ENCODE data around the gene GPD1L. TPM values are rescaled to one million over a fixed set of nuclear protein-coding genes. Genes with fewer than 3 reads are reported as not detected.
"Not testable (repeated sequence)": the region's sequence is repeated elsewhere in the genome, so short reads cannot be mapped to it uniquely, and the experiment has no call there.

The GPD1L gene
- 10 to 100 TPM; 15.0 to 20.2 (median 17.0) TPM for polyA plus RNA-seq (ENCODE audit: insufficient read length in 3 of 3)
- long read RNA-seq, donor 1, full-length matches to known transcripts: 6 of 6 reads
- long read RNA-seq, donor 1, partial matches to known transcripts: 0 of 6 reads
- long read RNA-seq, donor 1, other reads (novel, unspliced or antisense): 0 of 6 reads
- long read RNA-seq, donor 2, full-length matches to known transcripts: 3 of 3 reads
- long read RNA-seq, donor 2, partial matches to known transcripts: 0 of 3 reads
- long read RNA-seq, donor 2, other reads (novel, unspliced or antisense): 0 of 3 reads
- long read RNA-seq, donor 3, partial matches to known transcripts: 0 of 1 reads
- long read RNA-seq, donor 3, other reads (novel, unspliced or antisense): 0 of 1 reads
- long read RNA-seq, donor 4, full-length matches to known transcripts: 6 of 6 reads
- long read RNA-seq, donor 4, partial matches to known transcripts: 0 of 6 reads
- long read RNA-seq, donor 4, other reads (novel, unspliced or antisense): 0 of 6 reads
- long read RNA-seq, donor 5, full-length matches to known transcripts: 3 of 3 reads
- long read RNA-seq, donor 5, partial matches to known transcripts: 0 of 3 reads
- long read RNA-seq, donor 5, other reads (novel, unspliced or antisense): 0 of 3 reads
- long read RNA-seq, donor 6, full-length matches to known transcripts: 6 of 6 reads
- long read RNA-seq, donor 6, partial matches to known transcripts: 0 of 6 reads
- long read RNA-seq, donor 6, other reads (novel, unspliced or antisense): 0 of 6 reads
- long read RNA-seq, donor 7, full-length matches to known transcripts: 9 of 21 reads
- long read RNA-seq, donor 7, partial matches to known transcripts: 12 of 21 reads
- long read RNA-seq, donor 7, other reads (novel, unspliced or antisense): 0 of 21 reads
- long read RNA-seq, donor 8, full-length matches to known transcripts: 3 of 3 reads
- long read RNA-seq, donor 8, partial matches to known transcripts: 0 of 3 reads
- long read RNA-seq, donor 8, other reads (novel, unspliced or antisense): 0 of 3 reads
- long read RNA-seq, donor 9, full-length matches to known transcripts: 5 of 5 reads
- long read RNA-seq, donor 9, partial matches to known transcripts: 0 of 5 reads
- long read RNA-seq, donor 9, other reads (novel, unspliced or antisense): 0 of 5 reads
- long read RNA-seq, donor 10, full-length matches to known transcripts: 1 of 1 reads
- long read RNA-seq, donor 10, partial matches to known transcripts: 0 of 1 reads
- long read RNA-seq, donor 10, other reads (novel, unspliced or antisense): 0 of 1 reads
- long read RNA-seq, donor 11, full-length matches to known transcripts: 2 of 2 reads
- long read RNA-seq, donor 11, partial matches to known transcripts: 0 of 2 reads
- long read RNA-seq, donor 11, other reads (novel, unspliced or antisense): 0 of 2 reads
- long read RNA-seq, donor 12, full-length matches to known transcripts: 5 of 5 reads
- long read RNA-seq, donor 12, partial matches to known transcripts: 0 of 5 reads
- long read RNA-seq, donor 12, other reads (novel, unspliced or antisense): 0 of 5 reads
- long read RNA-seq, donor 13, full-length matches to known transcripts: 1 of 1 reads
- long read RNA-seq, donor 13, partial matches to known transcripts: 0 of 1 reads
- long read RNA-seq, donor 13, other reads (novel, unspliced or antisense): 0 of 1 reads
- long read RNA-seq, donor 14: 0 reads
- long read RNA-seq, donor 15, full-length matches to known transcripts: 6 of 6 reads
- long read RNA-seq, donor 15, partial matches to known transcripts: 0 of 6 reads
- long read RNA-seq, donor 15, other reads (novel, unspliced or antisense): 0 of 6 reads
- long read RNA-seq, donor 16, full-length matches to known transcripts: 6 of 6 reads
- long read RNA-seq, donor 16, partial matches to known transcripts: 0 of 6 reads
- long read RNA-seq, donor 16, other reads (novel, unspliced or antisense): 0 of 6 reads

DNA sequence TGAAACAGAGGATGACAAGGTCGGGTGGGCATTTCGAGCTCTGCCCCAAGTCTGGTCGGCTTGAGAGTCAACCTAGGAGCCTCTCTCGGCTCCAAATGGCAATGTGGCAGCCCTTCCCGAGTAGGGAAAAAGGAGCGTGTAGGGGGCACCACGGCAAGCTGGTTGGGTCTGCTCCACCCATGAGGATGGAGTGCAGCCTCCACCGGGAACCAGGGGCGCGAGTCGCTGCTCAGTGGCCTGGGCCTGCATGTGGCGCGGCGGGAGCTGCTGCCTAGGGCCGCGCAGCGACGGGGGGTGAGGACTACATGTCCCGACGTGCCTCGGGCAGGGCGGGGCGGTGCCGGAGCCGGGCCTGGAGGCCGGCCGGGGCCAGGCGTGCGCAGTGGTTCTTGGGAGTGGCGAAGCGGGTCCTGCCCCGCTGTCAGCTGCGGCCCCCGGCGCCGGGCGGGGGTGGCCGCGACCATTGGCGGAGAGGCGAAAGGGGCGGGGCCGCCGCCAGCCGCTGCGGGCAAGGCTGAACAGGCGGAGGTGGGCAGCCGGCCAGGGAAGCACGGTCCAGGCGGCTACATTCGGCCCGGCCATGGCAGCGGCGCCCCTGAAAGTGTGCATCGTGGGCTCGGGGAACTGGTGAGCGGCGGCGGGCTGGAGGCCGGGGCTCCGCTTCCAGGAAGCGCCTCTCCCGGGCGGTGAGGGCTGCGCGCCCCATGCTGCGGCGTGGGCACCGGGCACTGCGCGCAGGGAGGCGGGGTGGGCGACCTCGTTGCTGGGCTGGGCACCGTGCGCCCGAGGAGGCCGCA lies at the start of gene GPD1L:
GPD1L (plus strand) TSS at position 489 of the 797 bp plus-strand sequence; CDS start at position 581, 92 bp downstream.
- DNase-seq: peak; percentile 93

DNA sequence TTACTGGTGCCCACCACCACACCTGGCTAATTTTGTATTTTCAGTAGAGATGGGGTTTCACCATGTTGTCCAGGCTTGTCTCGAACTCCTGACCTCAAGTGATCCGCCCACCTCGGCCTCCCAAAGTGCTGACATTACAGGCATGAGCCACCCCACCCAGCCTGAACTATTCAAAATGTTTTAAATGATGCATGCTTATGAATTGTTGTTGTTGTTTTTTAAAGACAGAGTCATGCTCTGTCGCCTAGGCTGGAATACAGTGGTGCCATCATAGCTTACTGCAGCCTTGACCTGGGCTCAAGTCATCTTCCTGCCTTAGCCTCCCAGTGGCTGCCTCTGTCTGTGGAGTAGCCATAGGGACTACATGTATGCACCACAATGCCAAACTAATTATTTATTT lies 48.0 kb upstream of the GPD1L start:
- DNase-seq: not testable (repeated sequence)

DNA sequence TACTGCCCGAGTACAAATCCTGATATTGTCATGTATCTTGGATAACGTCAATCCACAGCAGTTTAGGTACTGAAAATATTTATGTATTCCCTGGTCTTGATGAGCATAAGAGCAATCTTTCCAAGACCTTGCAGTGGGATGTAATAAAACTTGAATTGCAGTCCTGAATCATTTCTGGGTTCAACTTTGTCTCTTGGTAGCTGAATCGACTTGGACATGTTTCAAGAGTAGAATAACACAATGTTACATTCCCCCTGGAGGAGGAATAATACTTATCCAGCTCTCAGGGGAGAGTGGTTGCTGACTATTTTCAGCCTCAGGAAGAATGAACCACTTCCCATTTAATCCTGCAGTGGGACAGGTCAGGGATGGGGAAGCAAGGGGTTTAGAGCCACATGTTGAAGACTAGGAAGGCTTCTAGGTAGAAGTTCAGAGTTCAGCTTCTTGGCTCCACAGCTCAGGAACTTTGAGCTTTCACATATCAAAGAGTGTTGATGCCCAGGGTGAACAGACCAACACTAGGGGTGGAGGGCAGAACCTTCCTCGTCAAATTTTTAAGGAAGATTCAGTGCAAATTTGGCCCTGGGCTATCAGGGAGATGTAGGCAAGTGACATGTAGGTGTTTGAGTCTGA lies 43.4 kb upstream of the GPD1L start:
- DNase-seq: no peak

GRCh38 chr3:32066686-32067085 lies 39.7 kb upstream of the GPD1L start:
- DNase-seq: no peak

GRCh38 chr3:32074194-32074593 lies 32.2 kb upstream of the GPD1L start:
- DNase-seq: not testable (repeated sequence)

GRCh38 chr3:32076566-32076965 lies 29.9 kb upstream of the GPD1L start:
- DNase-seq: no peak

DNA sequence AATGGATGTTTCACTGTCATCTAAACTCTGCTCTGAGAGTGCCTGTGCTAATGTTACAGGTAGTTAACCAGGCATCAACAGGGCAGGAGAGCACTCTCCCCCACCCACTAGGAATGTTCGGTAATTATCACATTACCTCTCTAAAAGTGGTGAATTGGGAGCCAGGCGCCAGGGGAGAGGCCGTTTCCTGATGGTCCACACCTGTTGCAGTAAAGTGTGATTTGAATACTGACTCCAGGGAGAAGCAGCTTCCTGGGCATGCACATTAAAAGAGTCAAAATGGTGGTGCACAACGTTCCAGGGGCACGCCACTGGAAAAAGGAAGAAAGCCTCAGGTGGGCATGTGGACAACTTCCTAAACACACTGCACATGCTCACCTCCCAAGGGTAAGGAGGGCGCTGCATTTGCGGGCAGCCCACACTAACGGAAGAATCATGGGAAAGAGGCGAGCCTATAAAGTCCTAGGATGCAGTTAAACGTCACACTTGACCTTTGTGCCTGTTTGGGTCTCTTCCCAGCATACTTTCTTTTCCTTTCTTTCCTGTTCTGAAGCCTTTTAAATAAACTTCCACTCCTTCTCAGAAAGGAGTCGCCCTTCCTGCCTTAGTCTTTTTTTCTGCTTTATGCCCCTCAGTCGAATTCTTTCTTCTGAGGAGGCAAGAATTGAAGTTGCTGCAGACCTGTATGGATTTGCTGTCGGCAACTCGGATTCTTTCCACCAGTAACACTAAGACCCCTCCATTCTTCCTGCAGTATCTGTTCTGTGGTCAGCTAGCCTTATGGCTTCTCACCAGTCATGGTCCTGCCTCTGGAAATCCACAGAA lies 28.9 kb upstream of the GPD1L start:
- peak; percentile 41 for DNase-seq

GRCh38 chr3:32078085-32078634 lies 28.3 kb upstream of the GPD1L start:
- no peak for DNase-seq

GRCh38 chr3:32078864-32079263 lies 27.6 kb upstream of the GPD1L start:
- no peak for DNase-seq

DNA sequence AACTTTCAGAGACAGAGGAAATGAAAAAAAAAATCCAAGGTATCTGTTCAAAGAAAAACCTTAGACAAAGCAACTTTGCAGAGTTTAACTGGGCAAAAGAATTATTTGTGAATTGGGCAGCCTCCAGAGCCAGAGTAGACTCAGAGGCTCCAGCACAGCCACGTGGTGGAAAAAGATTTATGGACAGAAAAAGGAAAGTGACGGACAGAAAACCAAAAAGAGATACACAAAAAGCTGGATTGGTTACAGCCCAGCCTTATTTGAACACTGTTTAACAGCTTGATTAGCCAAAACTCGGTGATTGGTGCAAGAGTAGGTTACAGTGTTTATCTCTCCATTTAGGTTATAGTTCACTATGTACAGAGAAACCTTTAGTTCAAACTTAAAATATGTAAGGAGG lies 23.7 kb upstream of the GPD1L start:
- peak; percentile 17 for DNase-seq

DNA sequence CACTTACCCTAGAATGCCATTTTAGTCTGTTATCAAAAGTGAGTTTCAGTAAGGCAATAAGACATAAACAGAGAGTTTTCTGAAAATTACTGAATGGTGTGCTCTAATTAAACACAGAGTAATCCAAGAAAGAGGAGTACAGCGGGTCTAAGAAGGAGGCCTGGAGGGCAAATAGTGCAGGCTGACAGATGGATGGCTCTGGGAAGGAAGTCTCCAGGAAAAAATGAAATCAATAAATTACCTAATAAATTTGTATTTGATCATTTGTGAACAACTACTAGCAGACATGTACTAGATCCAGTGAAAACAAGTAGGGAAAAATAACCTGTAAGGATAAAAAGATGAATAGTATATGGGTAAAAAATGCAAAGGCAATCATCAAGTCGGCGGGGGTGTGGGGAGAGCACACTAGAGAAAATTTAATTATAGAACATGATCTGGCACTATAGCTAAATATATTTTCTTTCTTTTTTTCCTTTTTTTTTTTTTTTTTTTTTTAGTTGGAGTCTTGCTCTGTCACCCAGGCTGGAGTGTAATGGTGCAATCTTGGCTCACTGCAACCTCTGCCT lies 22.6 kb upstream of the GPD1L start:
- DNase-seq: no peak

DNA sequence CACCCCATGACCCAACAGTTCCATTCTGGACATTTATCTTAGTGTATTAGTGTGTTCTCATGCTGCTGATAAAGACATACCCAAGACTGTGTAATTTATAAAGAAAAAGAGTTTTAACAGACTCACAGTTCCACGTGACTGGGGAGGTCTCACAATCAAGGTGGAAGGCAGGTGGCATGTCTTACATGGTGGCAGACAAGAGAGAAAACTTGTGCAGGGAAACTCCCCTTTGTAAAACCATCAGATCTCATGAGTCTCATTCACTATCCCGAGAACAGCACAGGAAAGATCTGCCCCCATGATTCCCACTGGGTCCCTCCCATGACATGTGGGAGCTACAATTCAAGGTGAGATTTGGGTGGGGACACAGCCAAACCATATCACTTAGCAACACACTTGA lies 21.6 kb upstream of the GPD1L start:
- no peak for DNase-seq

DNA sequence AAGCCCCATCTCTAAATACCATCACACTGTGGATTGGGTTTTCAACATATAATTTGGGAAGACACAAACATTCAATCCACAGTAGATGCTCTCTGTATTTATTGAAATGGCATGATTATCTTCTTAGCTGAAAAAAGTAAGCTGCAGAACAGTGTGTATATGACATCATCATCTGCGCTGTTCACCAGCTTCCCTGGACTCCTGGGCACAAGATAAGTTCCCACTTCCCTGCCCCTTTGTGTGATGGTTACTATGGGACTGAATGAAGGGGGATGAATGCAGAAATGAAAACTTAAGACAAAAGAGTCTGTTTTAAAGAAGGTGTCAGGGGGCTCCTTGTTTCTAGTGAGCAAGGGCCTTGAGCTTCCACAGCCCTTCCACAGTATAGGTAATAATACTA lies 20.0 kb upstream of the GPD1L start:
- no peak for DNase-seq

- no peak for DNase-seq
Observed at GRCh38 chr3:32089476-32089875, 16.9 kb upstream of the GPD1L start.

DNA sequence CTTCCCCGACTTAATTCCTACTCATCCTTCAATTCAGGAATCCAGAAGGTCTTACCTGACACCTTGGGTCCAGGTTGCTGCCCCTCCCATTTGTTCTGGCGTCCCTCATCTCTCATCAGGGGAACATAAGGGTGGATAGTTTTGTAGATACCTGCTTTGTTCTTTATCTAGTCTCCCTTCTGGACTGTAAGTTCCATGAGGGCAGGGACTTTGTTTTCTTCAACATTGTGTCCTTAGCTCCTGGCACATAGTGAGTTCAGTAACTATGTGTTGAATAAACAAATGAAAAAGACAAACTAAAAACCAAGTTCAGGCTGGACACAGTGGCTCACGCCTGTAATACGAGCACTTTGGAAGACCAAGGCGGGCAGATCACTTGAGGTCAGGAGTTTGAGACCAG lies 13.2 kb upstream of the GPD1L start:
- DNase-seq: no peak

DNA sequence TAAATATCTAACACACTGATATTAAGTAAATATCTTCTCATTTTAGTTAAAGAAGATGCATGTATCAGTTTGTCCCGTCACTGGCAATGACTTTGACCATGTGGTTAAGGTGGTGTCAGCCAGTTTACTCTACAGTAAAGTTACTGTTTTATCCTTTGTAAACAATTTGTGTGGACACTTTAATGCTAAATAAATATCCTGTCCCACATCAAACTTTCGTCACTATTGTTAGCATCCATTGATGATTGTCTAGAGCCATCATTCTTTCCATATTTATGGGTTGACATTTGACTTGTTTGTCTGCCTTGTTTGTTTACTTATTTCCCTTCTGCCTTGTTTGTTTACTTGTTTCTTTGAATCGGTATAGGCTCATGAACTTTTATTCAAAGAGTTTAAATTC lies 11.0 kb upstream of the GPD1L start:
- DNase-seq: no peak

- no peak for DNase-seq
Observed at GRCh38 chr3:32097768-32098167, 8.7 kb upstream of the GPD1L start.

DNA sequence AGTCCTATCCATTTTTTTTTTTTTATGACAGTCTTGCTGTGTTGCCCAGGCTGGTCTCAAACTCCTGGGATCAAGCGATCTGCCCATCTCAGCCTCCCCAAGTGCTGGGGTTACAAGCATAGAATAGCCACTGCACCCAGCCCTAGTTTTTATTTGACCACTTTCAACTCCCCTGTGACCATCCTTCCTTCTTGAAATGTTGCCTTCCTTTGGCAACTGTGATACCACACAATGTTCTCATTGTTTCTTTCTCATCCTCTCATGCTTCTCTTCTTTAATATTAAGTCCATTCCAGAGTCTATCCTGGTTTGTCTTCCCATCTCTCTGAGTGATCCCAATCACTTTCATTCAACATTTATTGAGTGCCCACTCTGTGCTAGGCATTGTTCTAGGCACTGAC lies 7.9 kb upstream of the GPD1L start:
- DNase-seq: no peak
